Endothelial cell (in vitro differentiated cells): ENCODE data around the gene CHST12. TPM values are rescaled to one million over a fixed set of nuclear protein-coding genes. Genes with fewer than 3 reads are reported as not detected.
"Not testable (repeated sequence)": the region's sequence is repeated elsewhere in the genome, so short reads cannot be mapped to it uniquely, and the experiment has no call there.

Source experiments
- DNase-seq: peaks from one replicate; pipeline ENCODE4 v3.0.0; 2021; ENCODE audit warnings: low spot score
- H3K27ac Mint-ChIP-seq: one replicate; pipeline ENCODE4 v1.8.0; 2021; ENCODE audit warnings: mixed read lengths, inconsistent platforms; ENCODE audit not compliant: unreplicated experiment
- H3K27me3 Mint-ChIP-seq: one replicate; pipeline ENCODE4 v1.8.0; 2021; ENCODE audit warnings: mild to moderate bottlenecking, moderate library complexity, mixed read lengths, inconsistent platforms; ENCODE audit not compliant: unreplicated experiment
- H3K36me3 Mint-ChIP-seq: one replicate; pipeline ENCODE4 v1.8.0; 2021; ENCODE audit warnings: mild to moderate bottlenecking, low read depth, mixed read lengths, inconsistent platforms; ENCODE audit not compliant: unreplicated experiment
- H3K4me1 Mint-ChIP-seq: one replicate; pipeline ENCODE4 v1.8.0; 2021; ENCODE audit warnings: mild to moderate bottlenecking, mixed read lengths, inconsistent platforms; ENCODE audit not compliant: unreplicated experiment
- H3K4me3 Mint-ChIP-seq: one replicate; pipeline ENCODE4 v1.8.0; 2021; ENCODE audit warnings: mild to moderate bottlenecking, mixed read lengths, inconsistent platforms; ENCODE audit not compliant: unreplicated experiment
- H3K9me3 Mint-ChIP-seq: one replicate; pipeline ENCODE4 v1.8.0; 2021; ENCODE audit warnings: mixed read lengths, inconsistent platforms; ENCODE audit not compliant: unreplicated experiment
- total RNA-seq: library from RNA; stranded (reverse); fragmentation: NEBNext Ultra II Directional; extraction: Animal tissue kit (Norgen Biotek cat#: 25700); gene quantifications from one replicate; pipeline ENCODE4 v1.2.1, GENCODE V29; 2021; ENCODE audit not compliant: unreplicated experiment
- TF ChIP-seq, protein P1 (sequence below): fragments of 200-600 bp; sonication (generic); IDR thresholded peaks from one replicate; pipeline ENCODE4 v1.5.0; 2021; ENCODE audit warnings: antibody characterized with exemption; ENCODE audit not compliant: unreplicated experiment

CHST12 gene
- total RNA-seq, 1 donor from 2014 or later: 26.9 TPM

DNA sequence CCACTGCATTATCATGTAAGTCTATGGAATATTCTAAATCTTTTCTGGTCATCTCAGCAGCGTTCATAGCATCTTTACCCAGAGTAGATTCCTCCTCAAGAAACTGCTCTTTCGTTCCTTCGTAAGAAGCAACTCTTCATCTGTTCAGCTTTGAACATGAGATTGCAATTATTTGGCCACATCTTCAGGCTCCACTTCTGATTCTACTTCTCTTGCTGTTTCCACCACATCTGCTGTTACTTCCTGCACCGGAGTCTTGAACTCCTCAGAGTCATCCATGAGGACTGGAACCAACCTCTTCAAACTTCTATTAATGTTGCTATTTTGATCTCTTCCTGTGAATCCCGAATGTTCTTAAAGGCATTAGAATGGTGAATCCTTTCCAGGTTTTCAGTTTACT lies 12.7 kb downstream of the CHST12 start:
- DNase-seq: no peak
- no peak overlapping the region for H3K27ac Mint-ChIP-seq
- H3K27me3 Mint-ChIP-seq: peaks cover 2% of the 10 kb centered on the region
- H3K36me3 Mint-ChIP-seq: no peaks in the 10 kb centered on the region
- H3K4me3 Mint-ChIP-seq: no peak overlapping the region
- no peaks in the 10 kb centered on the region for H3K9me3 Mint-ChIP-seq
- peaks cover 25% of the 10 kb centered on the region for H3K4me1 Mint-ChIP-seq
- TF ChIP-seq, protein P1, sequence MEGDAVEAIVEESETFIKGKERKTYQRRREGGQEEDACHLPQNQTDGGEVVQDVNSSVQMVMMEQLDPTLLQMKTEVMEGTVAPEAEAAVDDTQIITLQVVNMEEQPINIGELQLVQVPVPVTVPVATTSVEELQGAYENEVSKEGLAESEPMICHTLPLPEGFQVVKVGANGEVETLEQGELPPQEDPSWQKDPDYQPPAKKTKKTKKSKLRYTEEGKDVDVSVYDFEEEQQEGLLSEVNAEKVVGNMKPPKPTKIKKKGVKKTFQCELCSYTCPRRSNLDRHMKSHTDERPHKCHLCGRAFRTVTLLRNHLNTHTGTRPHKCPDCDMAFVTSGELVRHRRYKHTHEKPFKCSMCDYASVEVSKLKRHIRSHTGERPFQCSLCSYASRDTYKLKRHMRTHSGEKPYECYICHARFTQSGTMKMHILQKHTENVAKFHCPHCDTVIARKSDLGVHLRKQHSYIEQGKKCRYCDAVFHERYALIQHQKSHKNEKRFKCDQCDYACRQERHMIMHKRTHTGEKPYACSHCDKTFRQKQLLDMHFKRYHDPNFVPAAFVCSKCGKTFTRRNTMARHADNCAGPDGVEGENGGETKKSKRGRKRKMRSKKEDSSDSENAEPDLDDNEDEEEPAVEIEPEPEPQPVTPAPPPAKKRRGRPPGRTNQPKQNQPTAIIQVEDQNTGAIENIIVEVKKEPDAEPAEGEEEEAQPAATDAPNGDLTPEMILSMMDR: no peak

DNA sequence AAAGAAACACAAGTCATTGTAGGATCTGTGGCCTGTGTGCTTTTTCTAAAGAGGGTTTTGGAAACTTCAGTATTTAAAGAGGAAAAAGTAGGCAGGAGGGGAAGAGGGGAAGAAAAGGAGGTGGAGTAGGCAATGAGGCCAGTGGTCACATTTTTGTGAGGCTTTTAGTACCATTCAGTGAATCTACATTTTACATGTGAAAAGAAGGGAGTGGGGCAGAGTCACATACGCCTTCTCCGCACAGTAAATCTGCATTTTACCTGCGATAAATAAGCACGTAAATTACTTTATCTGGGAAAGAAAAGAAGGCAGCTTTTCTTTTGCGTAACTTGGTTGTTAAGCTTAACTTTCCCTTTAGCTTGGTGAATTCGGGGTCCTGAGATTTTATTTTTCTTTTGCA lies 13.2 kb downstream of the CHST12 start:
- H3K4me3 Mint-ChIP-seq: no peak overlapping the region
- H3K9me3 Mint-ChIP-seq: no peaks in the 10 kb centered on the region
- H3K27me3 Mint-ChIP-seq: peaks cover 2% of the 10 kb centered on the region
- DNase-seq: no peak
- TF ChIP-seq, protein P1: no peak
- no peaks in the 10 kb centered on the region for H3K36me3 Mint-ChIP-seq
- H3K4me1 Mint-ChIP-seq: peaks cover 24% of the 10 kb centered on the region
- no peak overlapping the region for H3K27ac Mint-ChIP-seq

DNA sequence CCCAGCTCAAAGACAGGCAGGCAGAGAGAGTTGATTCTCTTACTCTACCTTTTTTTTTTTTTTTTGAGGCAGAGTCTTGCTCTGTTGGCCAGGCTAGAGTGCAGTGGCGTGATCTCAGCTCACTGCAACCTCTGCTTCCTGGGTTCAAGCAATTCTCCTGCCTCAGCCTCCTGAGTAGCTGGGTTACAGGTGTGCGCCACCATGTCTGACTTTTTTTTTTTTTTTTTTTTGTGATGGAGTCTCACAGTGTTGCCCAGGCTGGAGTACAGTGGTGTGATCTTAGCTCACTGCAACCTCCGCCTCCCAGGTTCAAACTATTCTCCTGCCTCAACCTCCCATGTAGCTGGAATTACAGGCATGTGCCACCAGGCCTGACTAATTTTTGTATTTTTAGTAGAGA lies 13.8 kb downstream of the CHST12 start:
- H3K27ac Mint-ChIP-seq, H3K9me3 Mint-ChIP-seq, H3K36me3 Mint-ChIP-seq, H3K27me3 Mint-ChIP-seq, DNase-seq, H3K4me3 Mint-ChIP-seq: not testable (repeated sequence)
- H3K4me1 Mint-ChIP-seq: peaks cover 19% of the 10 kb centered on the region

DNA sequence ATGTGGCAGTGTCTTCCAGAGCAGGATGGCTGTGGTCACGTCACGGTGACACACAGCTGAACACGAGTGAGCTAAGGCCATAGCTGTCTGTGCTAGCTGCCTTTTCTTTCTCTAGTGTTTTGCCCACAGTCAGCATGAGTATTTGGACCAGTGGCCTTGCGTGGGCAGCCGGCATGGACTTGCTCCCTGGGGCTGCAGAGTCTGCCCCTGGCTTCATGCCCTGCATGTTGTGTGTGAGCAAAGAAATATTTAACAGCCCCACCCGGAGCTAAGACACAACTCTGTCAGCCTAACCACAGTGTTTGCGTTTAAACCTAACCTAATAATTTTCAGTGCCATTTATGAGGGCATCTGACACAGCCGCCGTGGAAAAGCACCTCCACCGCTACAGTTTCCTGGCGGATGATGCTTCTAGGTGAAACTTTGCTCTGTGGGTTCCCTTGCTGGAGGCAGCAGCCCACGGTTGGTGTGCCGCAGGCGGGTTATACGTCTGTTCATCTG lies 14.6 kb downstream of the CHST12 start:
- no peaks in the 10 kb centered on the region for H3K36me3 Mint-ChIP-seq
- DNase-seq: no peak
- no peak overlapping the region for H3K27ac Mint-ChIP-seq

DNA sequence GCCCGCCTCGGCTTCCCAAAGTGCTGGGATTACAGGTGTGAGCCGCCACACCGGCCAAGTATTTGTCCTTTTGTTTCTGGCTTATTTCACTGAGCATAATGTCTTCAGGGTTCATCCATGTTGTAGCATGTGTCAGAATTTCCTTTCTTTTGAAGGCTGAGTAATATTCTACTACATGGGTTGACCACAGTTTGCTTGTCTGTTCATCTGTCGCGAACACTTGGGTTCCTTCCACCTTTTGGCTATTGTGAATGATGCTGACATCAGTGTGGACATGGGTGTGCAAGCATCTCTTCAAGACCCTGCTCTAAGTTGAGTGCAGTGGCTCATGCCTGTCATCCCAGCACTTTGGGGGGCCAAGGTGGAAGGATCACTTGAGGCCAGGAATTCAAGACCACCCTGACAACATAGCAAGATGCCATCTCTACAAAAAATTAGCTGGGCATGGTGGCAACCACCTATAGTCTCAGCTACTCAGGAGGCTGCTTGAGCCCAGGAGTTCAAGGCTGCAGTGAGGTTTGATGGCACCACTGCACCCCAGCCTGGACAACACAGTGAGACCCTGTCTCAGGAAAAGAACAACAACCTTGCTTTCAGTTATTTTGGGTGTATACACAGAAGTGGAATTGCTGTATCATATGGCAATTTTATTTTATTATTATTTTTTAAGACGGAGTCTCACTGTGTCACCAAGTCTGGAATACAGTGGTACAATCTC lies 17.0 kb downstream of the CHST12 start:
- peaks cover 7% of the 10 kb centered on the region for H3K4me1 Mint-ChIP-seq
- H3K27me3 Mint-ChIP-seq: no peaks in the 10 kb centered on the region
- no peaks in the 10 kb centered on the region for H3K9me3 Mint-ChIP-seq
- H3K27ac Mint-ChIP-seq: no peak overlapping the region
- no peaks in the 10 kb centered on the region for H3K36me3 Mint-ChIP-seq
- TF ChIP-seq, protein P1: no peak
- no peak for DNase-seq
- H3K4me3 Mint-ChIP-seq: no peak overlapping the region

More for the DNA sequence above, 14.6 kb downstream of the CHST12 start:
- Mint-ChIP-seq H3K9me3 (no peaks in the 10 kb centered on the region), H3K4me1 (peaks cover 10% of the 10 kb centered on the region), H3K27me3 (peaks cover 2% of the 10 kb centered on the region), H3K4me3 (no peak overlapping the region)
- TF ChIP-seq, protein P1: no peak
